Left colon (tissue), 2 donors: ENCODE results near the gene AGTR1. TPM values are rescaled to one million over a fixed set of nuclear protein-coding genes. Genes with fewer than 3 reads are reported as not detected.

ENCODE experiments used
- ATAC-seq: fragments of 200-7000 bp; cut with Tn5 transposase; one replicate; pipeline ENCODE4 v1.9.1; 2020; ENCODE audit warnings: mild to moderate bottlenecking, moderate library complexity
- DNase-seq, 2 donors: peaks; one replicate each; pipeline ENCODE4 v3.0.0-alpha.2; 2020
- intact Hi-C, 2 donors: fragments of 100-400 bp; cut with DNase I in 1 of 2; cut with micrococcal nuclease in 1 of 2; formaldehyde crosslinking; loops; one replicate each; pipeline versions ENCODE4 v1.11.2 to v1.14.0; 2022; cut with DNase I, micrococcal nuclease
- long read RNA-seq: library from polyadenylated mRNA; unstranded; transcript quantifications from one replicate; pipeline ENCODE4 v2.0.0, GENCODE V29; 2021
- total RNA-seq, 2 donors: library from RNA; stranded (reverse); fragmentation: NEBNext Ultra II Directional; extraction: Animal tissue kit (Norgen Biotek cat#: 25700); gene quantifications; one replicate each; pipeline ENCODE4 v1.2.1, GENCODE V29; 2021
- donor health status: DM: no; HTN: no; CAD: no.
- donor health status: DM: yes; HTN: yes; CAD: no.

Gene AGTR1
- total RNA-seq = 1 to 10 TPM in 1 of 2 donors, under 1 TPM in 1; 0.85 to 5.4 TPM
- long read RNA-seq, partial matches to known transcripts = 0 of 2 reads
- long read RNA-seq, other reads (novel, unspliced or antisense) = 0 of 2 reads

DNA sequence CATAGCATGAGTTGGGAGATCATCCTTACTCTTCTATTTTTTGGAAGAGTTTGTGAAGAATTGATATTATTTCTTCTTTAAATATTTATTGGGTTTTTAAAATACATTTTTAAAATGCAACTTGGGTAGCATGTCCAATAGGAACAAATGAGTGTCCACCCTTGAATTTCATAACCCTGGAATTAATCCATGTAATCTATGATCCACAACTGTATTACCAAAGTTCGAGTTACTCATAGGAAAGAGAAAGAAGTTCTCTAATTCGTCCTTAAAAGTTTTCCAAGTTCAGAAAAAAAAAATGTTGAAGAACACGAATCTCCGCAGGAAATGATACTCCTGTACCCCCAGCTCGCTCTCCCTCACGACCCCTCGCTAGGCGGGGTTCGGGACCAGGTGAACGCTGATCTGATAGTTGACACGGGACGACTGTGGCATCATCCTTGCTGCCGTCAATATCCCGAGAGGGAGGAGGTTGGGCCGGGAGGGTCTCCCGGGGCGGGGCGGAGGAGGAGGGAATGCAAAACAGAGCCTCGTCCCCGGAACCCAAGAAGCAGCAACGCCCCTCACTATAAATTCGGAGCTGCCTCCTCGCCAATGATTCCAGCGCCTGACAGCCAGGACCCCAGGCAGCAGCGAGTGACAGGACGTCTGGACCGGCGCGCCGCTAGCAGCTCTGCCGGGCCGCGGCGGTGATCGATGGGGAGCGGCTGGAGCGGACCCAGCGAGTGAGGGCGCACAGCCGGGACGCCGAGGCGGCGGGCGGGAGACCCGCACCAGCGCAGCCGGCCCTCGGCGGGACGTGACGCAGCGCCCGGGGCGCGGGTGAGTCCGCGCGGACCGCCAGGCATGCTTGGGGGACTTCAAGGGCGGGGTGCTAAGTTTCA lies at the start of gene AGTR1:
Gene AGTR1 (plus strand): TSS at position 598 of the 884 bp plus-strand sequence. CDS start 43,133 bp downstream, outside the sequence.
- peak; percentile 34 for ATAC-seq
- DNase-seq = peak; percentile 19 to 30
- intact Hi-C loops = no loop called here

DNA sequence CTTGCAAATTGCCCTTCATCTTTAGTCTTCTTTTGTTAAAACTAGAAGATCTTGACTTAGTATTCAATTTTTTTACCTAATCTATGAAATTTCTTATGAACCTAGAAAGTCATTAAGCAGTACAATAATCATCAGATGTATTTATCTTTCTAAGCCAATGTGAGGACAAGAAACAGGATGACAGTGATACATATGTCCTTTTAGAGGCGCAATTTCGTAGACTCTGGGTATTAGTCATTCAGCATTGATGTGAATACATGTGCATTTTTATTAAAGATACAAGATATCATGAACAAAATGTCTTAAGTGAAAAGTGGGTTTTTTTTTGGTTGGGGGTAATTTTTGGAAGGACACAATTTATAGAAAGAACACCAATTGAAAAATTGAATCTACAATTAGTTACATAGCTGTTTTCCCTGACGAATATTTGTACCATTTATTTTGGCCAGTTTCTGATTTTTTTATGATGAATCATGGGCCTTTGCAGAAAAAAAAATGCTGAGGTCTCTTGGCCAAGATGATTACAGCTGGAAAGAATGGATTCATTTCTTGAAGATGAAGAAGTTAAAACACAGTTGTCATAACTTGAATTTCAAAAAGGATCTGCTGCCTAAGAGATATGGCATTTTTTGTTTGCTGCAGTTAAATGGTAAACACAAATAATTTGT lies 48.9 kb upstream of the AGTR1 start:
- intact Hi-C loops = no loop called here
- ATAC-seq = no peak
- no peak for DNase-seq

DNA sequence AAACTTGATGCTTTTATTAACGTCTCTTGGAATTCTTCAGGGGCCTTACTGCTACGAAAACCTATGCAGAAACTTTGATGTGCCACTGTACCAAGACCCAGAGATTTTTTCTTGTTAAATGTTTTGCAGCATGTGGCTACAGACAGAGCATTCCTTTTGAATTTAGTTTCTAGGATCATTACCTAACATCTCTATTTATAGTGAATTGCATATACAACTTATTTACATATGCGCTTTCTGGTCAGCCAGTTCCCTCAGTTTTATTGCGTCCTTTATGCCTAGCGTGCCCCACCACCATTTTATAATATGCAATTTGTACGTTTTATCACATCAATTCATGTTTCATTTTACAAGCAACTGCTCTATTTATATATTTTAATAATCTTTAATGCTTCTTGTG lies 46.2 kb upstream of the AGTR1 start:
- intact Hi-C loops = no loop called here
- ATAC-seq = peak; percentile 34

DNA sequence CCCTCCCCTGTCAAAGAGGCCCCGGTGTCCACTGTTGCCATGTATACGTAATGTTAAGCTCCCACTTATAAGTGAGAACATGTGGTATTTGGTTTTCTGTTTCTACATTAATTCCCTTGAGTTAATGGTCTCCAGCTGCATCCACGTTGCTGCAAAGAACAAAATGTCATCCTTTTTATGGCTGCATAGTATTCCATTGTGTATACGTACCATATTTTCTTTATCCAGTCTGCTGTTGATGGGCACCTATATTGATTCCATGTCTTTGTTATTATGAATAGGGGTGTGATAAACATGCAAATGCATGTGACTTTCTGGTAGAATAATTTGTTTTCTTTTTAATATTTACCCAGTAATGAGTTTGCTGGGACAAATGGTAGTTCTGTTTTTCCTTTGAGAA lies 43.3 kb upstream of the AGTR1 start:
- intact Hi-C loops = no loop called here
- no peak for ATAC-seq

More for the DNA sequence above, 46.2 kb upstream of the AGTR1 start:
- no peak for DNase-seq

DNA sequence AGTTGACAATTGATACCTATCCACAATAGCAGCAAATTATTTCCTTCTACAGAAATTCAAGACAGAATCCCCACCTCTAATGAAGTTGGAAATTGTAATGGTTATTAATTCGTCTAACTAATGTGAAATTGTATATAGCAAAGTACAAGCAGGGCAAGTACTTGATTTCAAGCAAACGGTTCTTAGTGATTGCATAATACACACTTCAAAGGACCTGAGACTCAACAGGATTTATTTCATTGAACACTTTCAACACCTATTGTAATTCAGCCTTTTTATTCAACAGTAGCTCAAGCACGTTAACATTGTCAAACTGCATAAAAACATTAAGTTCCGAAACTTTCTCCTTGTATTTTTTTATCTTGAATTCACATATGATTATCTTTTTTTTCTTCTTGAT lies 40.2 kb upstream of the AGTR1 start:
- intact Hi-C loops = no loop called here
- DNase-seq (no peak), ATAC-seq (no peak)

More for the DNA sequence above, 43.3 kb upstream of the AGTR1 start:
- DNase-seq = no peak

DNA sequence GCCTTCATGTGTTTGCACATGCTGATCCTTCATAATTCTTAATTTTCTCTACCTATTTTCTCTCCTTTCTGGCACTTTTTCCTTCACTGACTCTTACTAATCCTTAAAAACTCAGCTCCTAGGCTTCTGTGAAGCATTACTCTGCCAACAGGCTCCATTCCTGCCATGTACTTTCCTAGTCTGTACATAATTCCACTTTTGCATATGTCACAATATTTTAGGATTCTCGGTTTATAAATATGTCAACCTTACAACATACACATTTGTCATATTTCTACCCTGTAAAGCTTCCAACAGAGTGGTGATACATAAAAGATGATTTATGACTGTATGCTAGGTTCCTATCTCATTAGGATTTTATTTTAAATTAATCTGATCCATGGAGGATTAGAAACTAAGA lies 38.2 kb upstream of the AGTR1 start:
- no peak for DNase-seq
- intact Hi-C loops = no loop called here

DNA sequence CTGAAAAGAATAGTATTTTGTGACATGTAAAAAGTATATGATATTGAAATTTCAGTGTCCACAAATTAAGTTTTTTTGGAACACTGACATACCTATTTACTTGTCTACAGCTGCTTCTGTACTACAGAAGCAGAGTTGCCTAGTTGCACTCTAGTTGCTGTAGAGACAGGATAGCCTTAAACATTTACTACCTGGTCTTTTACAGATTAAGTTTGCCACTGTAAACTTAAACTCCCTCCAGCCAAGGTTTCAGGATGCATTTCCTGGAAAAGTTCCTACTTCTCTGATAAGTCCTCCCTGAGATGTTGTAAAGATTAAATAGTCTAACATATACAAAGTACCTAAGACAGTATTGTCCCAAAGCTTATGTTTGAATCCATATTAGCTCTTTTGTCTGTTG lies 17.4 kb upstream of the AGTR1 start:
- no peak for DNase-seq
- no peak for ATAC-seq
- intact Hi-C loops = no loop called here

More for the DNA sequence above, 38.2 kb upstream of the AGTR1 start:
- ATAC-seq = no peak

GRCh38 chr3:148681080-148681479 lies 16.6 kb upstream of the AGTR1 start:
- intact Hi-C loops = no loop called here
- ATAC-seq = no peak
- DNase-seq = no peak

DNA sequence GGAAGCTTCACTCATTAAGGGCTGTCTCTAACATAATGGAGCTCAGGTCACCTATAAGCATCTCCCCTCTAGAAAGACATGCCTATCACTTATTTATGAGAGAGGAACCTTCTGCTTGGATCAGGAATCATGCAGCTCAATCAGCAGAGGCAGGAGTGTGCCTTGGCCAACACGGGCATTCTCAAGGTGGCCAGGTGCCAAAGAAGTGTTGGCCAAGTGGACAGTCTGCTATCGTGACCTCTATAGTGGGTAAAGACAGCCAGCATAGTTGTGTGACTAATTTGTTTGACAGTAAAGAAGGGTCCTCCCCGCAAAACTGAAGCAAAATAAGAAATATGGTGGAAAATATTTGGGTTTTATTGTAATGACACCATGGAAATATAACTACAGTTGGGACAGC lies 14.7 kb upstream of the AGTR1 start:
- ATAC-seq = no peak
- intact Hi-C loops = no loop called here
- DNase-seq = no peak

- intact Hi-C loops = no loop called here
- no peak for ATAC-seq
- DNase-seq = no peak
Observed at GRCh38 chr3:148694116-148694515, 3.6 kb upstream of the AGTR1 start.

- no peak for DNase-seq
- ATAC-seq = no peak
Observed at GRCh38 chr3:148698190-148698810, 597 bp downstream of the AGTR1 start.

GRCh38 chr3:148705314-148705713 lies 7.6 kb downstream of the AGTR1 start:
- intact Hi-C loops = no loop called here
- ATAC-seq (no peak), DNase-seq (no peak)

More at GRCh38 chr3:148698190-148698810, 597 bp downstream of the AGTR1 start:
- intact Hi-C loops = no loop called here

GRCh38 chr3:148707601-148708380 lies 10.1 kb downstream of the AGTR1 start:
- ATAC-seq (no peak), DNase-seq (no peak)
- intact Hi-C loops = no loop called here

DNA sequence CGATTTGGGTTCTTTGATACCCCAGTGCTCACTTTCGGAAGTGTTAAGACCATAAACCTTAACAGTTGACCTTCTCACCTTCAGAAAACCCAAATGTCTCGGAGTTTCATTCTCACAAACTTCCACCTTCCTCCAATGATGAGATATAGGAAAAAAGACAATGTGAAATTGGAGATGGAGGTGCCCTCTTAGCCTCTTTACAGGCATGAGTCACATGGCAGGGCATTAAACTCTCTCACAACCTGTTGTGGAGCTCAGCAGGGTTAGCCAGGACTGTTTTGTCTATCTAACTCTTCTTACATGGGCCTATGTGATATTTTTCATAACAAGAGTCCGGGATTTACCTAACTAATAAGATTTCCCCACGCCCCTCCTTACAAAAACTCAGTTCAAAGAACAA lies 10.7 kb downstream of the AGTR1 start:
- ATAC-seq = no peak
- intact Hi-C loops = no loop called here
- DNase-seq = no peak

DNA sequence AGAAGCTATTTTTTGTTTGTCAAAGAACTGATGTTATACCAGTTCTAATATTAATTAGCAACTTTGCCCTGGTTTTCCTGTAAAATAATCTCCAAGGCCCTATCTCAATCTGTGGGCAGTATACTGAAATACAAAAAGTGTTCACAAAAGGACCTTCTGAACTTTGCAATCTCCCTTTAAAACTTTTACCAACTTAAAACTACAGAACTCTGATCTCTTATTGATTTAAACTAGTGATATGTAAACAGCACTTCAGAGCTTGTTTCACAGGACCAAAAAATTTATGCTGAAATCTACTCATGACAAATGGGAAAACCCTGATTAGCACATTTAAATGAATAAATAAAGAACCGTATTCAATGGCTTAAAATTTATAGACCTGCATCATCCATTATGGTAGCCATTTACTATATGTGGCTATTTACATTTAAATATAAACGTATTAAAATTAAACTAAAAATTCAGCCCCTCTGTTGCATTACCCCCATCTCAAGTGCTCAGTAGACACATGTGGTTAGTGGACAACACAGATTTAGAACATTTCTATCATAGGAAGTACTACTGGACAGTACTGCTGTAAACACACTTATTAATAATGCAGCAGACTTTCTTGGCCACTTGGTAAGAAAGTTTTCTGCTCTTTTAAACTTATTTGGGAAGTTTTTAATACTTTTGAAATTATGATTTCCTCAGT lies 12.0 kb downstream of the AGTR1 start:
- intact Hi-C loops = no loop called here
- DNase-seq (no peak), ATAC-seq (no peak)

DNA sequence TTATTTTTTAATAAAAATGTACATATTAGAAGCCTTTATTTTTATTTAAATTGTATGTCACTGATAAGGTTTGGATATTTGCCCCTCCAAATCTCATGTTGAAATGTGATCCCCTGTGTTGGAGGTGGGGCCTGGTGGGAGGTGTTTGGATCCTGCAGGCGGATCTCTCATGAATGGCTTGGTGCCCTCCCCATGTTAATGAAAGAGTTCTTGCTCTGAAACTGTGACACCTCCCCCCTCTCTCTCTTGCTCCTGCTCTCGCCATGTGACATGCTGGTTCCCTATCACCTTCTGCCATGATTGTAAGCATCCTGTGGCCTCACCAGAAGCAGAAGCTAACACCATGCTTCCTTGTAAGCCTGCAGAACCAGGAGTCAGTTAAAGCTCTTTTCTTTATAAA lies 13.0 kb downstream of the AGTR1 start:
- DNase-seq (no peak), ATAC-seq (no peak)
- intact Hi-C loops = no loop called here

GRCh38 chr3:148711981-148712666 lies 14.4 kb downstream of the AGTR1 start:
- intact Hi-C loops = no loop called here
- no peak for ATAC-seq
- no peak for DNase-seq

DNA sequence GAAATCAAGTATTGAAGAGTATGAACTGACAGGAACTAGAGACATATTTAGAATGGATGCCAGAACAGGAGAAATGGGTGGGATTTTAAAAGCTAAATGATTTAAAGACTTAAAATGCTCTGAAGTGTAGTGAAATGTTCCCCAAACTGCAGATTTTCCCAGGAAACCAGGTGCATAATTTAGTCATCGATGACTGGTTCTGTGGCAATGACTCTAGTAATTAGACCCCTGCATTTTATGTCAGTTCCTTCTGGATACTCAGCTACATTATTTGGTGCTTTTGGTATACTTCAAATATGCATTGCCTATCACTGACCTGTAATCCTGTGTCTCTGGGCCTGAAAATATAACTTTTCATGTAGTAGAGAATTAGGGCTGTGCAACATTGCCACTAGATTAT lies 16.8 kb downstream of the AGTR1 start:
- ATAC-seq (no peak), DNase-seq (no peak)
- intact Hi-C loops = no loop called here
